Embryonic facial prominence (tissue), 1 donor: ENCODE data around the gene PCED1B.

Experiments
- DNase-seq: peaks from one replicate; pipeline ENCODE4 v3.0.0-alpha.2; 2016; ENCODE audit errors: extremely low spot score

PCED1B gene

GRCh38 chr12:47067771-47068431, 11.5 kb upstream of the PCED1B start:
- DNase-seq = no peak

DNA sequence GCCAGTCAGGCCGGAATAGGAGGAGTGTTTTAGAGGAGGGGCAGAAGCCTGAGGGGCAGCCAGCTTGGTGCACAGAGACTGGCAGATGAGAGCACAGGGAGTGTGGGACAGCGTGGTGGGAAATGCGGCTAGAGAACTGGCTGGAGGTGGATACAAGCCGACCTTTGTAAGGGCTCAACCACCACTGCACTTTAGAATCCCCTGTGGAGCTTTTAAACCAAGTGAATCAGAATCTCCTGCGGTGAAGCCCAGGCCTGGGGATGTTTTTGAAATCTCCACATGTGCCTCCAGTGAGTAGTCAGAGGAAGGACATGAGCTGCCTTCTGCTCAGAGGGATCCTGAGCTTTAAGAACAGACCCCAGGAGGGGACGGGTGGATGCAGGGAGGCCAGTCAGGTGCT, 10.9 kb upstream of the PCED1B start:
- no peak for DNase-seq

- no peak for DNase-seq
These were observed 9.1 kb upstream of the PCED1B start for GRCh38 chr12:47070310-47070709.

- DNase-seq = no peak
These were observed 8.1 kb upstream of the PCED1B start for GRCh38 chr12:47071241-47071852.

DNA sequence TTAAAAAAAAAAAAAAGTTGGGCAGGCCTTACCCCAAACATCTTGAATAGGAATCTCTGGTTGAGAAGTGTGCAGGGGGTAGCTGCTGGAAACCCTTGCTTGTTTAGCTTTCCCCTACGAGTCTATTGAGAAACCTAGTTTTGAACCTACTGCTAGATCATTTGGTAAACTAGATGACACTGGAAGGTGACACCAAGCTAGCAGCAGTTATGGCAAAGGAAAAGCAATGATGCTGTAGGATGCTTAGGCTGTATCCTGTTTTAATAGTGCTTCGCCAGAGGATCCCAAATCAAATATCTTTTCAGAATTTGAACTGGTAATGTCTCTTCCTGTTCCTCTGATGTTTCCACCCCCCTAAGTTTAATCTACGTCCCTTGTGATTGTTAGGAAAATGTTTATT, 5.5 kb upstream of the PCED1B start:
- no peak for DNase-seq

- DNase-seq = no peak
These were observed 4.7 kb upstream of the PCED1B start for GRCh38 chr12:47074757-47075156.

GRCh38 chr12:47075192-47076084, 4.0 kb upstream of the PCED1B start:
- no peak for DNase-seq

GRCh38 chr12:47077206-47078085, 2.0 kb upstream of the PCED1B start:
- no peak for DNase-seq

DNA sequence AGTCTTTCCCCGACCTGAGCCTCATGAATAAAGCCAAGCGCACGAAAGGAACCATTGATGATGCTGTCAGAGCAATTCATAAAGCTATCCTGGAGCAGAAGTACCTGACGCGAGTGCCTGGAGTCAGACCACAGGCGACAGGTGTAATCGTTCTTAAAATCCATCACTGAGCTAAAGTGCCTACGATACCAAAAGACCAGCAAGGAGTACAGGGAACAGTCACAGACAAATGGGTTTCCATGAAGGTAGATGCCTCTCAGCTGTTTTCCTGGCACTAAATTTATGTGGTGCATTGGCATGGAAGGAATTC, 1.4 kb upstream of the PCED1B start:
- DNase-seq = no peak

- DNase-seq = no peak
These were observed 521 bp upstream of the PCED1B start for GRCh38 chr12:47078733-47079467.

GRCh38 chr12:47079981-47080724, 732 bp downstream of the PCED1B start:
- no peak for DNase-seq

DNA sequence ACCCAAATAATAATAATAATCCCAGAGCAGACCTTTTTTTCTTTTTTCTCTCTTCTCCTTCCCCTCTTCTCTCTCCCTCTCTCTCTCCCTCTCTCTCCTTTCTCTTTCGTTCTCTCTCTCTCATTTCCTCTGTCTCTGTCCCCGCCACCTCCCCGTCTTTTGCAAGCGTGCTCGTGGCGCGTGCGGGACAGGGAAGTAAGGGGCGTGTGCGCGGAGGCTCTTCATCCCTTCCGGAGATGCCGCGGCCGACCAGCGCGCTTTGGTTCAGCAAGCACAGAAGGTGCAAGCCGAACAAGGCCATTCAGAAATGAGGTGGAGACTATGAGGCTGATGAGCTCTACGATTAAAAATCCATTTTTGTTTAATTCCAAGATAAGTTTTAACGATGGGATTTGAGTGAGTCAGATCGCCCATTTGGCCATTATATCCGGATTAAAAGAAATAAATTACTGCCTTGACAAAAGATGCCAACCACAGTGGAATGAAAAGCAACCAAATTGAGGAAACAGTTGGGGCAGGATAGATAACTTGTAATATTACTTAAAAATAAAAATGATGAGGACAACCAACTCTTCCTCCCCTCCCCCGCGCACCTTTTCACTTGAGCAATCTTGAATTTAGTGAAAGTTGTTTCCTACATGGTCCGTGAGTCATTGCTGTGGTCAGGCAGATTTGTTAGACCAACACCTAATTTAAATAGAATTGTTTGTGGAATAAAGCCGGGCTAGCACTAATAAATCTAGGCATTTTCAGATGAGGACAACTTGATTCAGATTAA, 1.5 kb downstream of the PCED1B start:
- no peak for DNase-seq

DNA sequence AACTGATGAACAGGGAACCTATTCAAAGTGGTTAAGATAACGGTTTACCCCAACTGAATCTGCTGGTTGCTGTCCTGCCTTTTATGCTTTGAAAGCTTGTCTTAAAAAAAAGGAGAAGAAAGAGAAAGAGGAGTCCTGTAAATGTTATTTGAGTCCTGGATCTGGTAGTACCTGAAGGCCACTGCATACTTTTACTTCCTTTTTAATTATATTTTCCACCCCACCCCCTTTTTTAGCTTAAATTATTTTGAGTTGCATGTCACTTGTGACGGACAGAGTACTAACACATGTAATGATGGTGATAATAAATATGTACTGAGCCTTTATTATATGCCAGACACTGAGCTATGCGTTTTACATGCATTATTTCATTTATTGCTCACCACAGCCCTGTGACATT, 2.9 kb downstream of the PCED1B start:
- no peak for DNase-seq

DNA sequence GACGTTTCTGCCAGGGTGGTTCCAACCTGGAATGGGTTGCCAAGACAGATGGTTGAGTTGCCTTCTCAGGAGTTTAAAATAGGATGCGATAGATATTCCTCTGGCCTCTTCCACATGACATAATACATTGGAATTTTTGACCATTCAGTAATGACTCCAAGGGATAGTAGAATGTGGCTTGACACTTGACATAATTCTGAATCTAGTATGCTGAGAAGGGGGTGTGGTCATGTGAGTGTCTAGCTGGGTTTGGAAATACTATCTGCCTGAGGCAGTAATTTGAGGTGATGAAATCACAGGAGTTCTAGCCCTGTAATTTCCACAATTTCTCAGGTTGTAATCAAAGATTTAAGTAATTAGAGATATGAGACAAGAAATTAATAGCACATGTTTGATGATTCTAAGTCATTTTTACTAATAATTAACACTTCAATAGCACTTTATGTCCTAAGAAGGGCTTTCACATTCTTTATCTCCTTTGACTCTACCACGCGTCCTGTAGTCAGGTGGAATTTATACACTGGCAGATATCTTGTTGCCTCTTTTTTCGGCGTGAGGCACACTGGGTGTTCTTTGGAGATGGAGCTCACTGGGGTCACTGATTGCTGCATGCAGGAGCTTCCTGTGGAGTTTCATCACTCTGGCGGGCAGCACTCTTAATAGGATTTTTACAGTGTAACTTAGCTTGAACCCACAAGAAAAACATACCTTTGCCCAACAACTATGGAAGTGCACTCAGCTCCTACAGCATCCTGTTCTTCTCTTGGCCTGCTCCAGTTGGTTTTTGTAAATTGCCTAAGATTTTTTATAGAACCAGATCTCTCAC, 3.6 kb downstream of the PCED1B start:
- no peak for DNase-seq

DNA sequence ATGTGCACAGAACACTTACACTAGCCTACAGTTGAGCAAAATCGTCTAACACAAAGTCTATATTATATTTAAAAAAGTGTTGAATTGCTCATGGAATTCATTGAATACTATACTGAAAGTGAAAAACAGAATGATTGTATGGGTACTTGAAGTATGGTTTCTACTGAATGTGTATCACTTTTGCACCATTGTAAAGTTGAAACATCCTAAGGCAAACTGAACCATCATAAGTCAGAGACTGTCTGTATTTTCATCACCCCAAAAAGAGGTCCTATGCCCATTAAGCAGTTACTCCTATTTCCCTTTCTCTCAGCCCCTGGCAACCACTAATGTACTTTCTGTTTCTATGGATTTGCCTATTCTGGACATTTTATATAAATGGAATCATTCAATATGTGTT, 4.8 kb downstream of the PCED1B start:
- DNase-seq = no peak

GRCh38 chr12:47085815-47086252, 6.4 kb downstream of the PCED1B start:
- DNase-seq = no peak

- DNase-seq = no peak
These were observed 7.8 kb downstream of the PCED1B start for GRCh38 chr12:47087088-47087688.
